ENCODE data around the gene CBFA2T2.

The CBFA2T2 gene

GRCh38 chr20:33656010-33656782, 166.3 kb downstream of the CBFA2T2 start:
- Mint-ChIP-seq H3K27me3 (no peaks in the 10 kb centered on the region), H3K9me3 (no peaks in the 10 kb centered on the region), H3K4me1 (ENCODE audit: low read depth in 2 of 2) (peaks cover 6 to 7% of the 10 kb centered on the region in 2 donors), H3K27ac (no peak overlapping the region), H3K4me3 (no peak overlapping the region), H3K36me3 (ENCODE audit: insufficient read depth) (no peaks in the 10 kb centered on the region)
- DNase-seq (no peak), ATAC-seq (replicated peaks) (no peak)

- Mint-ChIP-seq H3K9me3 (no peaks in the 10 kb centered on the region), H3K4me1 (ENCODE audit: low read depth in 2 of 2) (peaks cover 6 to 7% of the 10 kb centered on the region in 2 donors), H3K4me3 (no peak overlapping the region), H3K27ac (no peak overlapping the region), H3K27me3 (no peaks in the 10 kb centered on the region), H3K36me3 (ENCODE audit: insufficient read depth) (no peaks in the 10 kb centered on the region)
- DNase-seq (no peak), ATAC-seq (replicated peaks) (no peak)
Measured at GRCh38 chr20:33656783-33657703, 167.1 kb downstream of the CBFA2T2 start.

GRCh38 chr20:33657704-33658095, 167.8 kb downstream of the CBFA2T2 start:
- Mint-ChIP-seq H3K27ac (no peak overlapping the region), H3K36me3 (ENCODE audit: insufficient read depth) (no peaks in the 10 kb centered on the region), H3K27me3 (no peaks in the 10 kb centered on the region), H3K9me3 (no peaks in the 10 kb centered on the region), H3K4me3 (no peak overlapping the region), H3K4me1 (ENCODE audit: low read depth in 2 of 2) (peaks cover 7 to 9% of the 10 kb centered on the region in 2 donors)
- DNase-seq (no peak), ATAC-seq (replicated peaks) (no peak)

GRCh38 chr20:33658510-33658909, 168.6 kb downstream of the CBFA2T2 start:
- no peak for DNase-seq
- no peaks in the 10 kb centered on the region for H3K27me3 Mint-ChIP-seq
- peaks cover 6 to 7% of the 10 kb centered on the region in 2 donors for H3K4me1 Mint-ChIP-seq (ENCODE audit: low read depth in 2 of 2)

GRCh38 chr20:33658929-33659328, 169.0 kb downstream of the CBFA2T2 start:
- Mint-ChIP-seq H3K9me3 (no peaks in the 10 kb centered on the region), H3K27ac (no peak overlapping the region), H3K36me3 (ENCODE audit: insufficient read depth) (no peaks in the 10 kb centered on the region), H3K4me3 (no peak overlapping the region), H3K27me3 (no peaks in the 10 kb centered on the region), H3K4me1 (ENCODE audit: low read depth in 2 of 2) (peaks cover 6% of the 10 kb centered on the region in 2 donors)
- DNase-seq (no peak), ATAC-seq (replicated peaks) (no peak)

More at GRCh38 chr20:33658510-33658909, 168.6 kb downstream of the CBFA2T2 start:
- no peak overlapping the region for H3K4me3 Mint-ChIP-seq
- H3K36me3 Mint-ChIP-seq (ENCODE audit: insufficient read depth), result no peaks in the 10 kb centered on the region
- H3K27ac Mint-ChIP-seq, result no peak overlapping the region
- no peaks in the 10 kb centered on the region for H3K9me3 Mint-ChIP-seq
- ATAC-seq (replicated peaks), result no peak

- no peak for DNase-seq
- Mint-ChIP-seq H3K4me3 (no peak overlapping the region), H3K36me3 (ENCODE audit: insufficient read depth) (no peaks in the 10 kb centered on the region), H3K27ac (no peak overlapping the region), H3K9me3 (no peaks in the 10 kb centered on the region), H3K4me1 (ENCODE audit: low read depth in 2 of 2) (peaks cover 8 to 10% of the 10 kb centered on the region in 2 donors), H3K27me3 (no peaks in the 10 kb centered on the region)
- no peak for ATAC-seq (replicated peaks)
Measured at GRCh38 chr20:33659341-33660034, 169.6 kb downstream of the CBFA2T2 start.

- ATAC-seq (replicated peaks), result no peak
- no peaks in the 10 kb centered on the region for H3K9me3 Mint-ChIP-seq
Measured at GRCh38 chr20:33660035-33660684, 170.3 kb downstream of the CBFA2T2 start.

GRCh38 chr20:33660685-33661058, 170.8 kb downstream of the CBFA2T2 start:
- no peak for DNase-seq
- no peak overlapping the region for H3K4me3 Mint-ChIP-seq
- H3K4me1 Mint-ChIP-seq (ENCODE audit: low read depth in 2 of 2), result peaks cover 15 to 21% of the 10 kb centered on the region in 2 donors
- no peak for ATAC-seq (replicated peaks)
- no peaks in the 10 kb centered on the region for H3K9me3 Mint-ChIP-seq
- peak overlapping the region in 1 of 2 donors; percentile 41 for H3K27ac Mint-ChIP-seq
- H3K36me3 Mint-ChIP-seq (ENCODE audit: insufficient read depth), result no peaks in the 10 kb centered on the region
- H3K27me3 Mint-ChIP-seq, result no peaks in the 10 kb centered on the region

More at GRCh38 chr20:33660035-33660684, 170.3 kb downstream of the CBFA2T2 start:
- Mint-ChIP-seq H3K36me3 (ENCODE audit: insufficient read depth) (no peaks in the 10 kb centered on the region), H3K4me1 (ENCODE audit: low read depth in 2 of 2) (peaks cover 15 to 17% of the 10 kb centered on the region in 2 donors), H3K4me3 (no peak overlapping the region), H3K27ac (no peak overlapping the region), H3K27me3 (no peaks in the 10 kb centered on the region)
- no peak for DNase-seq

- H3K36me3 Mint-ChIP-seq (ENCODE audit: insufficient read depth), result peaks cover 6% of the 10 kb centered on the region
- H3K4me3 Mint-ChIP-seq, result peak within 1 kb of the TSS; percentile 71 to 98
- H3K4me1 Mint-ChIP-seq (ENCODE audit: low read depth in 2 of 2), result peaks cover 25 to 26% of the 10 kb centered on the region in 2 donors
- H3K9me3 Mint-ChIP-seq, result no peaks in the 10 kb centered on the region
- peak within 1 kb of the TSS; percentile 85 to 91 for H3K27ac Mint-ChIP-seq
- ATAC-seq (replicated peaks) (no peak), DNase-seq (no peak)
- H3K27me3 Mint-ChIP-seq, result no peaks in the 10 kb centered on the region
Measured at GRCh38 chr20:33662172-33662571, 172.3 kb downstream of the CBFA2T2 start, which contains the start of gene C20orf144. TSS of gene C20orf144 (plus strand) at chr20:33662327. CDS start at chr20:33662346, 19 bp downstream.

GRCh38 chr20:33663161-33664084, 173.5 kb downstream of the CBFA2T2 start:
- H3K9me3 Mint-ChIP-seq, result no peaks in the 10 kb centered on the region
- H3K27ac Mint-ChIP-seq, result peak overlapping the region; percentile 85 to 91
- peaks cover 6% of the 10 kb centered on the region for H3K36me3 Mint-ChIP-seq (ENCODE audit: insufficient read depth)
- DNase-seq, result peak; percentile 75 to 82 (median 77)
- H3K4me1 Mint-ChIP-seq (ENCODE audit: low read depth in 2 of 2), result peaks cover 32% of the 10 kb centered on the region in 2 donors
- no peaks in the 10 kb centered on the region for H3K27me3 Mint-ChIP-seq
- peak overlapping the region; percentile 71 to 98 for H3K4me3 Mint-ChIP-seq
- peak; percentile 66 for ATAC-seq (replicated peaks)

GRCh38 chr20:33664085-33664761, 174.3 kb downstream of the CBFA2T2 start:
- Mint-ChIP-seq H3K4me3 (peak overlapping the region; percentile 71 to 98), H3K4me1 (ENCODE audit: low read depth in 2 of 2) (peaks cover 32 to 34% of the 10 kb centered on the region in 2 donors), H3K9me3 (no peaks in the 10 kb centered on the region), H3K27me3 (no peaks in the 10 kb centered on the region), H3K27ac (peak overlapping the region; percentile 85 to 91), H3K36me3 (ENCODE audit: insufficient read depth) (peaks cover 6% of the 10 kb centered on the region)
- DNase-seq (no peak), ATAC-seq (replicated peaks) (no peak)
